ENCODE measurements around the gene CALHM2.

The CALHM2 gene

DNA sequence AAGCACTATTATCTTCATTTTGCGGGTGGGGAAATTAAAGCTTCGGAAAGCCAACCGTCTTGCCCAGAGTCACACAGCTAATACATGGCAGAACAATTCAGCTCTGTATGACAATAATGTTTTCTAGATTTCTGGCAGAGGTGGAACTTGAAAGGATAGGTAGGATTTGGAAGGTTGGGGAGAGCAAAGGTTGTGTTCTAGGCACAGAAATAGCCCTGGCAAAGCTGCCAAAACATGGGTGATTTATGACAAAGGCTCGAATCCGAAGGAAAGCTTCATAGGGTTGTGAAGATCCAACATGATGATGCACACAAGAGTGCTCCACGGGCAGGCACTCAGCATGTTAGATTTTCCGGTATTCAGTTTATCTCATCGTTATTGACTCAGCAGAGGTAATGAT is 36.6 kb downstream of the CALHM2 start:
- DNase-seq = no peak

DNA sequence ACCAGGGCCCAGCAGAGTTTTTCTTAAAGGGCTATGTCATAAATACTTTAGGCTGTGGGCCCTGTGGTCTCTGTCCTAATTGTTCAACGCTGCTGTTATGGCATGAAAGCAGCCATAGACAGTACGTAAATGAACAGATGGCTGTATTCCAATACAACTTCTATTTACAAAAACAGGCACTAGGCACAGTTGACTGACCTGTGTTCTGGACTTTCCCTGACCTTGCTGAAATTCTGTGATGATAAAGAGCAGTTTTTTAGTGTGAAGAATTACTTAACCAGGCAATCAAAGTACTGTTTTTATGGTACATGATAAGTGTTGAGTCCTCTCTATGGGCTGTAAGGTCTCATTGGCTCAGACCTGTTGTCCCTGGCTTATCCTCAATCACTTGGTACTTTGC is 38.6 kb downstream of the CALHM2 start:
- DNase-seq = no peak

DNA sequence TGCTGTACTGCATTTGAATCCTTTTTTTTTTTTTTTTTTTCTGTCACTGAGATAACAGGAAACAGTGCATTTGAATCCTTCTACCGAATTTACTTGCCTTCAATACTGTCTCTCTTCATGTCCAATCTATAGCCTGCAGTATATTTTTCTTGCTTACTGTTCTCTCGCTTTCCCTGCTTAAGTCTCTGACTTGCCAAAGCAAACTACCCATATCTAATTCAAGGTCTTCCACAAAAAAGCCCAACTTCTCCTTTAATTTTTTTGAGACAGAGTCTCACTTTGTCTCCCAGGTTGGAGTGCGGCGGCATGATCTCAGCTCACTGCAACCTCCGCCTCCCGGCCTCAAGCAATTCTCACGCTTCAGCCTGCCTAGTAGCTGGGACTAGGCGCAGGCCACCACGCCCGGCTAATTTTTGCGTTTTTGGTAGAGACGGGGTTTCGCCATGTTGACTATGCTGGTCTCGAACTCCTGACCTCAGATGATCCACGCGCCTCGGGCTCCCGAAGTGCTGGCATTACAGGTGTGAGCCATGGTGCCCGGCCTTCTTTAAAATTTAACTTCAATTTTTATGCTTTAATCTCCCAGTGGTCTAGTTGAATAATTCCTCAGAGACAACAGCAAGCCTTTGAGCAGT is 54.9 kb downstream of the CALHM2 start:
- DNase-seq = peak; percentile 13

DNA sequence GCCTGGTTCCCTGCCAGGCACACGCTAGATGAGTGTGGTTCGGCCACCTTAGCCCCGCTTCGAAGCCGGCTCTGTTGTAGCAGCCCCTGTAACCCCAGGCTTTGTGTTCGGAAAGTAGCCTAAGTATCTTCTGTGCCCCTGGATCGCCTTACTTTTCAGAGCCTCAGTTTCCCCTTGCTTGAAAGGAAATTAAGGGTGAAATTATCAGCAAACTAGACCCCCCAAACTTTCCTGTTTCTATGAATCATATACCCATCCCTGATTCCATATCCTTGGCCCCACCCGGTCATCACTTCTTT is 55.4 kb downstream of the CALHM2 start:
- DNase-seq = no peak

Data from NCI-H146 (cell line).